ENCODE results near the gene COL25A1.

- no peak for TF ChIP-seq POLR2A (IDR thresholded peaks at IDR 0.05)
- TF ChIP-seq, protein P1, sequence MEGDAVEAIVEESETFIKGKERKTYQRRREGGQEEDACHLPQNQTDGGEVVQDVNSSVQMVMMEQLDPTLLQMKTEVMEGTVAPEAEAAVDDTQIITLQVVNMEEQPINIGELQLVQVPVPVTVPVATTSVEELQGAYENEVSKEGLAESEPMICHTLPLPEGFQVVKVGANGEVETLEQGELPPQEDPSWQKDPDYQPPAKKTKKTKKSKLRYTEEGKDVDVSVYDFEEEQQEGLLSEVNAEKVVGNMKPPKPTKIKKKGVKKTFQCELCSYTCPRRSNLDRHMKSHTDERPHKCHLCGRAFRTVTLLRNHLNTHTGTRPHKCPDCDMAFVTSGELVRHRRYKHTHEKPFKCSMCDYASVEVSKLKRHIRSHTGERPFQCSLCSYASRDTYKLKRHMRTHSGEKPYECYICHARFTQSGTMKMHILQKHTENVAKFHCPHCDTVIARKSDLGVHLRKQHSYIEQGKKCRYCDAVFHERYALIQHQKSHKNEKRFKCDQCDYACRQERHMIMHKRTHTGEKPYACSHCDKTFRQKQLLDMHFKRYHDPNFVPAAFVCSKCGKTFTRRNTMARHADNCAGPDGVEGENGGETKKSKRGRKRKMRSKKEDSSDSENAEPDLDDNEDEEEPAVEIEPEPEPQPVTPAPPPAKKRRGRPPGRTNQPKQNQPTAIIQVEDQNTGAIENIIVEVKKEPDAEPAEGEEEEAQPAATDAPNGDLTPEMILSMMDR (IDR thresholded peaks at IDR 0.05), result no peak
Measured at GRCh38 chr4:109079731-109080130, 222.7 kb downstream of the COL25A1 start.
